A172 (cell line): ENCODE measurements around the gene TRAPPC2. TPM values are rescaled to one million over a fixed set of nuclear protein-coding genes. Genes with fewer than 3 reads are reported as not detected.
A peak's percentile ranks its signal among the peaks of the same experiment; 100 is the strongest.
"Not testable (repeated sequence)": the region's sequence is repeated elsewhere in the genome, so short reads cannot be mapped to it uniquely, and the experiment has no call there.

Experiments used
- DNase-seq: peaks from one replicate; pipeline ENCODE4 v3.0.0-alpha.2; 2015; ENCODE audit warnings: low spot score
- total RNA-seq: library from RNA; depleted of rRNA; stranded (reverse); fragments of >200 nt; shearing (Covaris generic); gene quantifications from 2 replicates; pipeline ENCODE4 v1.2.3, GENCODE V29; 2014

Gene TRAPPC2
- total RNA-seq, 1 experiment from 2014 or later, result 21.4 TPM

GRCh38 chrX:13747836-13748235 lies 13.4 kb upstream of the TRAPPC2 start:
- DNase-seq, result peak; percentile 60

DNA sequence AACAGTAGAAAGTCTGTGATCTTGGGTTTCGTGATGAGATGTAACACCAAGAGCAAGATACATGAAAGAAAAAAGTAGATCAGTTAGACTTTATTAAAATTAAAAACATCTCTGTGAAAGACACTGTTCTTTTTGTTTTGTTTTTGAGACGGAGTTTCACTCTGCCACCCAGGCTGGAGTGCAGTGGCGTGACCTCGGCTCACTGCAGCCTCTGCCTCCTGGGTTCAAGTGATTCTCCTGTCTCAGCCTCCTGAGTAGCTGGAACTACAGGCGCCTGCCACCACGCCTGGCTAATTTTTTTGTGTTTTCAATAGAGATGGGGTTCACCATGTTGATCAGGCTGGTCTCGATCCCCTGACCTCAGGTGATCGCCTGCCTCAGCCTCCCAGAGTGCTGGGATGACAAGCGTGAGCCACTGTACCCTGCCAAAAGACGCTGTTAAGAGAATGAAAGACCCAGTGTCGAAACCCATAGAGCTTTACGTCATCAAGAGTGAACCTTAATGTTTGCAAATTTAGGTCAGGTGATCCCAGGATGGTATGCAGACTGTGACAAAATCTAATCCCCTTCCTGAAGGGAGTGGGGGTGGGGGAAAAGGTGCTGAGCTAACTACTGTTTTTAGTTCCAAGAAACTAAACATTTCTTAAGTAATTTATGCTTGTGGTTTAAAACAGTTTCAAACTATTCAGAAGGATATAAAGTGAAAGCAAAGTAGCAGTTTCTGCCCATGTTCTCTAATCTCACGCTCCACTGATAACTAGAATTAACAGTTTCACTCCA lies 8.2 kb upstream of the TRAPPC2 start:
- DNase-seq, result no peak

- no peak for DNase-seq
These were observed 7.3 kb upstream of the TRAPPC2 start for GRCh38 chrX:13741695-13742094.

GRCh38 chrX:13733506-13733905 lies 914 bp downstream of the TRAPPC2 start:
- DNase-seq, result no peak

DNA sequence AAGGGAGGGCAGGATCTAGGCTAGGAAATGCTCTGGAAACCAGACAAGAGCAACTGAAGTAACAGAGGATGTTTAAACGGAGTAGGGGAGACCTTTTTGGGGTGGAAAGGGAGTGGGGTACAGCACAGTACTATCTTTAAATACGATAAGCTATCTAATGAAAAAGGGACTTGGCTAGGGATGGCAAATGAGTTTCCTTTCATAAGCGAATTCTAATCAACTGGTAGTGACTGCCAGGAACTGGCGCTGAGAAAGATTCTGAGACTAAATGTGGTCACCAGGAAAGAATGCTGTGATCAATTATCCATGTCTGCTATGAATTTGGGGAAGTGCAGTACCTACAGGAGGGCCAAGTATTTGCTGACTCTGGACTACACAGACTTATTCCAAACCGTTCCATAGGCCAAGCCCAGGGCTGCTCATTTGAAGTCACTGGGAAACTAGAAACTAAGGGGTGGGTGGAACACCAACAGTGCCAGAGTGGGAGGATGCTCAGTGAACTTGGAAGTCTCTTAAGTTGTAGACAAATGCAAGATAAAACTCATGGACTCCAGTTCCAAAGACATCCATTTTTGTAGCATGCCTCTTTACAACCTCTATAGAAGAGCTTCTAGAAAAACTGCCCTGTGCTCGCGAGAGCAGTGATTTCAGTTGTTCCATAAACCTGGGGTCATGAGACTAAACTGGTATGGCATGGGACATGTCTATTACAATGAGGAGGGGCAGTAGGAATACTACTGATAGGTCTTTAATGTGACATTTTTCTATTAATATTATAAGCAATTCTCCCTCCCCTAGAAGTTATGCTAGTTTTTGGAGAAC lies 2.0 kb downstream of the TRAPPC2 start:
- DNase-seq, result no peak

- DNase-seq, result not testable (repeated sequence)
These were observed 3.9 kb downstream of the TRAPPC2 start for GRCh38 chrX:13730523-13730922.

DNA sequence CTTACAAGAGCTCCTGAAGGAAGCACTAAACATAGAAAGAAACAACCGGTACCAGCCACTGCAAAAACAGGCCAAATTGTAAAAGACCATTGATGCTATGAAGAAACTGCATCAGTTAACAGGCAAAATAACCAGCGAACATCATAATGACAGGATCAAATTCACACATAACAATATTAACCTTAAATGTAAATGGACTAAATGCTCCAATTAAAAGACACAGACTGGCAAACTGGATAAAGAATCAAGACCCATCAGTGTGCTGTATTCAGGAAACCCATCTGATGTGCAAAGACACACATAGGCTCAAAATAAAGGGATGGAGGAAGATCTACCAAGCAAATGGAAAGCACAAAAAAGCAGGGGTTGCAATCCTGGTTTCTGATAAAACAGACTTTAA lies 7.8 kb downstream of the TRAPPC2 start:
- not testable (repeated sequence) for DNase-seq

GRCh38 chrX:13724878-13725277 lies 9.5 kb downstream of the TRAPPC2 start:
- DNase-seq, result not testable (repeated sequence)

DNA sequence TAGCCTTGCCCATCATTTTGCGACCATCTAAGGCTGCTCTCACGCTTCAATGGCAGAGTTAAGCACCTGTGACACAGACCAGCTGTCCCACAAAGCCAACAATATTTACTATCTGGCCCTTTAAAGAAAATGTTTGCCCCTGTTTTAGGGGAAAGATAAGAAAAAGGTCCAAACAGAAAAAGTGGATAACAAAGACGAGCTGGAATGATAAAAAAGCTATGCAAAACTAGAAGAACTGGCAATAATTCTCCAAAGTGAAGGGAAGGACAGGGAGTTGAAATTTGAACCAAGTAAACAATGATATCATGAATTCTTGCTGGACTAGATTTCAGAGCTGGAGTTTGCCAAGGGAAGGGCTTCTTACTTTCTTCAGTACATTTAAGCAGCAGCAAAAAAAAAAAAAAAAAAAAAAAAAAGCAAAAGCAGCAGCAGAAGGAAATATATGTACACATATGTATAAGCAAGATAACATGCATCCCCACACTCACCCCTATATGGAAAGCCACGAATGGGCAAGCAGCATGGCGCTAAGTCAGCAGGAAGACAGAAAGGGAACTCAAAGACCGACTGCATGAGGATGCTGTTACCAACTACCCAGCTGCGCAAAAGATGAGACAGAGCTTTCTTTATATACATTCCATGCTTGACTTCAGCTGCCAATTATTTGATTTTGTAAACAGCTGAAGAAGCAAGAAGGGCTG lies 12.5 kb downstream of the TRAPPC2 start:
- DNase-seq, result no peak

DNA sequence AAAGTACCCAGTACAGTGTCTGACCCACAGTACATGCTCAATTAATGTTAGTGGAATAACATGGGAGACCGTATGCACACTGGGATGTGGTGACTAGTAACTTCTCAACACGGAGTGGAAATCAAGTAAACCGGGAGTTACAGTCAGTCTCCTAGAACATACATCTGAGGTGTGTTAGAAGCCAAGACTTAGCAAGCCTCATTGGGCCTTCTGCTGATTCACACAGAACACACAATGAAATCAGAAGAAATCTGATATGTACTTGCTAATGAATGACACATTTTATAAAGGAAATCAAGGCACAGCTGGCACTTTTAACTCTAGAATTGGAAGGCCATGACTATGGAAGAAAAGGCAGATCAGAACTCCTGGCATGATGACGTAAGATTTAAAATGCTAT lies 13.0 kb downstream of the TRAPPC2 start:
- no peak for DNase-seq

DNA sequence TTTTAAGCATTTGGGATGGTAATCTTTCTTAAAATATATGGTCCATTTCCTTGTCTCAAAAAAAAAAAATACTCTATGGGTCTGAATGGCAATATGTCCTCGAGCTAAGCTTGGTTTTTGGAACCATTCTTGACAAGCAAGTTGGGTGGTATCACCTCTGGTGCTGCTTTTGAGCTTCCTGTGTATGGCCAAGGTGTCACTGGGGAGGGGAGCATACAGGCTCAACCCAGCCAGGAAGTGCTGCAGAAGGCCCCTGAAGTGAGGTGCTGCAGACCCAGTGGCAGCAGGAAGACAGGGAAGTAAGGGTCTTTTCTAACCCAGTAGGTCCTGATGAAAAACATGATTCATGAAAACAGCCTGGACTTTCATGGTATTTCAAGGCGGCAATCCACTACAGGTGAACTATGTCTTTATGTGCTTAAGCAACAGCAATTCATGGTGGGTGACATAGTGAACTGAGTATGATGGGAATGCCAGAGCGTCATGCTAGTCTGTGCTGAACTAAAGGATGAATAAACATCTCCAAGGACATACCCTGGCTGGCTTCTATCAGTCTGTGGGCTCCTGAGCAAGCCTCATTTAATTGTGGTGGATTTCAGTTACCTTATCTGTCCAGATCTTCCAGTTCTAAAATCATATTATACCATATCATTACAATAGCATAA lies 15.1 kb downstream of the TRAPPC2 start:
- no peak for DNase-seq

DNA sequence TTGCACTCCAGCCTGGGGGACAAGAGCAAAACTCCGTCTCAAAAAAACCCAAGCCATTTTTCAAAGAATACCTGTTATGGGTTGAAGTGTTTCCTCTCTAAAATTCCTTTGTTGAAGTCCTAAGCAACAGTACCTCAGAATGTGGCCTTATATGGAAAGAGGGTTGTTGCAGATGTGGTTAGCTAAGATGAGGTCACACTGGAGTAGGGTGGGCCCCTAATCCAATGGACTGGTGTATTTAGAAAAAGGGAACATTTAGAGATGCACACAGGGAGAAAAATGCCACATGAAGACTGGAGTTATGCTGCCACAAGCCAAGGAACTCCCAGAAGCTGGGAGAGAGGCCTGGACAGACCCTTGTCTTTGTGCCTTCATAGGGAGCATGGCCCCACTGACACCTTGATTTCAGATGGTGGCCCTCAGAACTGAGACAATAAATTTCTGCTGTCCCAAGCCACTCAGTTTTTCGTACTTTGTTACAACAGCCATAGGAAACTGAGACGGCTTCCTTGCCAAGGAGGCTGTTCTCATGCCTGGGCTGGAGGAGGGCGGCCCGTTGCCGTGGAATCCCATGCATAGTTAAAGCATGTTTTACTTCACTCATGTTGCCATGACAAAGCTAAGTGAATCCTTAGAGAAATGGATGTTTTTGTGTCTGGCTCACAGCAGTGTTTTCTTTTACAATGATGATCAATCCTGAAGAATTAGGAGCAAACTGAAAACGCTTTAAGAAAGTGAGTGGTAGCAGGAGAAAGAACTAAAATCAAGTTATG lies 16.5 kb downstream of the TRAPPC2 start:
- DNase-seq, result peak; percentile 11

GRCh38 chrX:13716905-13717304 lies 17.5 kb downstream of the TRAPPC2 start:
- DNase-seq, result no peak

GRCh38 chrX:13716455-13716854 lies 18.0 kb downstream of the TRAPPC2 start:
- no peak for DNase-seq

DNA sequence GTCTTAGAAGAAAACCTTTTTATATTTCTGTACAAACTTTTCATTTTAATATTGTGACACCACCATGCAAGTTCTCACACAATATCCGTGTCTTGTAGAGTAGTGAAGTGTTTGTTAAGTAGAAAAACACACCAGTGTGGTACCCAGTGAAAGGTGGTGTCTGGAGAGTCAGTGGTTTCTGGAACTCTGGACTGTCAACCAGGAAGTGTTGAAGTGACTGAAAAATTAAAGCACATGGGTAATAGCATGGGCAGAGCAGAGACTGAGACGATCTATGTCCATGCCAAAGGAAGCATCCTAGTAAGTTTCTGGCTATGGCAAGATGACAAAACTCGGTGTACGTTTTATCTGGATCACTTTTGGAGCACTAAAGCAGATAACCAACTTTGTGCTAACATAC lies 23.3 kb downstream of the TRAPPC2 start:
- DNase-seq, result no peak

DNA sequence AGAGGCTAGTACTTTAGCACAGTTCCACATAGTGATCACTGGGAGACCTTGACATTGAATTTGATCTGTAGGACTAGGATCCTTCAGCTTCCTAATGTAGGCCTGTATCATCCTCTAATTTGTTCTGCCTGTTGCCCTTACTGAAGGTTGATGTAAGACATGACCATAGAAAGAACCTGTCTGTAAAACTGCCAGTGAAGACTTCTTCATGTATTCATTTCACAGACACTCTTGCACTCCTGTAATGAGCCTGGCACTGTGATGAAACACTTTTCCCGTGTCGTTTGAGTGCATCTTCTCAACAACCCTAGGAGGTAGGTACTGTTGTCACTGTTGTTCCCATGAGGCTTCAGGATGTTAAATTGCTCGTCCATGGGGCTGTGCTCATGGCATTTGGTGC lies 30.8 kb downstream of the TRAPPC2 start:
- no peak for DNase-seq

GRCh38 chrX:13703135-13703534 lies 31.3 kb downstream of the TRAPPC2 start:
- no peak for DNase-seq

- DNase-seq, result no peak
These were observed 32.2 kb downstream of the TRAPPC2 start for GRCh38 chrX:13702111-13702789.

GRCh38 chrX:13700380-13700779 lies 34.0 kb downstream of the TRAPPC2 start:
- no peak for DNase-seq

DNA sequence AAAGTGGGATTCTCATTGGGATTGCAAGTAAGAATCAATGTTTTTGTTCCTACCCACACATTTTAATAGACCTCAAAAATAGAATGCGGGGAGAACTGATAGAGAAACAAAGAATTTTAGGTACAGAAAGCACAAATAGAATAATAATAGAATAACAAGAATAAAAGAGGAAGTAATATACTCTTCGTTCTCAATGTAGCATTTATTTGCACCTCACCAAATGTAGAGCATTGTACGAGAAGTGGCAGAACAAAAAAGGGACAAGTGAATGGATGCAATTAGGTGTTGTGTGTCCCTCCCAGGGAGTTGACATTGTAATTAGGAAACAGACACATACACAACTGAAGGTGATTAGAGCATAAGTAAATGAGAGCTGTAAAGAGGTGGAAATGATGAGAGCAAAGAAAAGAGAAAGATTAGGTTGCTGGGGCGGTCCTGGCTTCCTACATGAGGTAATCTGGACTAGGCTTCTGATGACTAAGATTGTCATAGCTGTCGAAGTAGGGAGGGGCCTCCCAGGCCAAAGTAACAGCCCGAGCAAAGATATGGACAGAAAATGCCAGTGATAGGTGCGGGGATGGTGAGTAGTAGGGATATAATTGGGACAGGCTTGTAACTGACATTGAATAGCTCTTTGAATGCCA lies 35.1 kb downstream of the TRAPPC2 start:
- DNase-seq, result peak; percentile 33
